Measurements from ENCODE around the gene ZBTB7A.
A peak's percentile ranks its signal among the peaks of the same experiment; 100 is the strongest.

The ZBTB7A gene

GRCh38 chr19:4087787-4088679 is 21.3 kb upstream of the ZBTB7A start:
- H3K36me3 ChIP-seq (ENCODE audit: control insufficient read depth in 1 of 2, insufficient read depth in 2 of 2, low read depth in 1 of 2, low read length in 2 of 2), result peaks cover 35% of the 10 kb centered on the region in 2 experiments
- H2AK5ac ChIP-seq (ENCODE audit: low read length, severe bottlenecking), result no peak overlapping the region
- H4K8ac ChIP-seq (ENCODE audit: low read length), result no peak overlapping the region
- no peak overlapping the region for H2BK15ac ChIP-seq (ENCODE audit: low read depth, poor library complexity, severe bottlenecking)
- no peaks in the 10 kb centered on the region for H3K9me3 ChIP-seq (ENCODE audit: control insufficient read depth, low read length)
- H3K27me3 ChIP-seq (ENCODE audit: control insufficient read depth in 1 of 2, insufficient read depth in 1 of 2, low read length in 2 of 2), result no peaks in the 10 kb centered on the region
- WGBS, result 93% methylated on average over 30 of the region's 31 CpGs
- H3K23ac ChIP-seq (ENCODE audit: low read length in 2 of 2), result no peak overlapping the region
- H3K27ac ChIP-seq (ENCODE audit: low read length, poor library complexity, severe bottlenecking), result no peak overlapping the region
- no peaks in the 10 kb centered on the region for H3K79me1 ChIP-seq (replicated peaks; ENCODE audit: low read length, poor library complexity, severe bottlenecking)
- H2AFZ ChIP-seq (ENCODE audit: low read depth, low read length), result no peak overlapping the region
- no peak overlapping the region for H3K9ac ChIP-seq (ENCODE audit: low read length)
- peak overlapping the region in 1 of 2 experiments; percentile 73 for H2BK12ac ChIP-seq (ENCODE audit: low read length in 2 of 2)
- no peak overlapping the region for H3K4ac ChIP-seq (ENCODE audit: low read depth in 1 of 2, low read length in 2 of 2)
- H4K91ac ChIP-seq (ENCODE audit: low read length), result no peak overlapping the region
- no peak for DNase-seq
- no peak overlapping the region for H3K4me3 ChIP-seq (ENCODE audit: insufficient read depth in 1 of 2, low read depth in 1 of 2, low read length in 2 of 2)
- no peak overlapping the region for H2BK120ac ChIP-seq (ENCODE audit: low read depth, low read length)
- H3K14ac ChIP-seq (ENCODE audit: low read length in 2 of 2), result no peak overlapping the region
- no peak overlapping the region for H3K18ac ChIP-seq (ENCODE audit: low read depth in 1 of 2, low read length in 2 of 2)
- H2BK5ac ChIP-seq (ENCODE audit: low read depth, low read length, poor library complexity, severe bottlenecking), result no peak overlapping the region
- no peak overlapping the region for H3K4me2 ChIP-seq (ENCODE audit: low read length, poor library complexity, severe bottlenecking)
- H3K4me1 ChIP-seq (ENCODE audit: control insufficient read depth, insufficient read depth, low read depth, low read length), result peaks cover 8% of the 10 kb centered on the region

DNA sequence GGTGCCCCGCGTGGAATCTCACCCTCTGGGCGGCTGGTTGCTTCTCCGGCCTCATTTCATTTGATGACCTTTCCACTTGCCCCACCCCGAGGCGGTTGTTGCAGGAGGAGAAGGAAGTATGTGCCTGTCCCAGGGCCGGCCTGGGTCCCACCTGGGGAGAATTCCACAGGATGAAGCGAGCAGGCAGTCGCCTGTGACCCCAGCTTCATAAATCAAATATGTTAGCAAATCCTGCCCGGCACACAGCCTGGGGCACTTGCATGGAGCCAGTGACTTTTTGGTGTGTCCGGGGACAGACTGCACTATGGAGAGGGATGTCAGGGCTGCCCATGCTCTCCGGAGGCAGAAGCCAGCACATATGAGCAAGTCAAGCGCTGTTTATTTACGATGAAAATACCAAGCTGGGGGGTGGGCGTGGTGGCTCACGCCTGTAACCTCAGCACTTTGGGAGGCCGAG is 19.7 kb upstream of the ZBTB7A start:
- Histone ChIP-seq H3K79me1 (replicated peaks; ENCODE audit: low read length, poor library complexity, severe bottlenecking) (no peaks in the 10 kb centered on the region), H3K9ac (ENCODE audit: low read length) (no peak overlapping the region), H3K4me3 (ENCODE audit: insufficient read depth in 1 of 2, low read depth in 1 of 2, low read length in 2 of 2) (no peak overlapping the region), H2BK5ac (ENCODE audit: low read depth, low read length, poor library complexity, severe bottlenecking) (no peak overlapping the region), H2AFZ (ENCODE audit: low read depth, low read length) (no peak overlapping the region), H2BK12ac (ENCODE audit: low read length in 2 of 2) (no peak overlapping the region), H2AK5ac (ENCODE audit: low read length, severe bottlenecking) (no peak overlapping the region), H3K4me2 (ENCODE audit: low read length, poor library complexity, severe bottlenecking) (no peak overlapping the region), H3K27ac (ENCODE audit: low read length, poor library complexity, severe bottlenecking) (no peak overlapping the region), H3K18ac (ENCODE audit: low read depth in 1 of 2, low read length in 2 of 2) (no peak overlapping the region), H3K23ac (ENCODE audit: low read length in 2 of 2) (no peak overlapping the region), H2BK15ac (ENCODE audit: low read depth, poor library complexity, severe bottlenecking) (no peak overlapping the region), H2BK120ac (ENCODE audit: low read depth, low read length) (no peak overlapping the region), H4K91ac (ENCODE audit: low read length) (no peak overlapping the region), H3K9me3 (ENCODE audit: control insufficient read depth, low read length) (no peaks in the 10 kb centered on the region), H3K14ac (ENCODE audit: low read length in 2 of 2) (no peak overlapping the region), H3K4me1 (ENCODE audit: control insufficient read depth, insufficient read depth, low read depth, low read length) (peaks cover 8% of the 10 kb centered on the region), H4K8ac (ENCODE audit: low read length) (no peak overlapping the region), H3K4ac (ENCODE audit: low read depth in 1 of 2, low read length in 2 of 2) (no peak overlapping the region), H3K27me3 (ENCODE audit: control insufficient read depth in 1 of 2, insufficient read depth in 1 of 2, low read length in 2 of 2) (no peaks in the 10 kb centered on the region), H3K36me3 (ENCODE audit: control insufficient read depth in 1 of 2, insufficient read depth in 2 of 2, low read depth in 1 of 2, low read length in 2 of 2) (peaks cover 21 to 29% of the 10 kb centered on the region in 2 experiments)
- DNase-seq, result no peak
- 80% methylated on average over 17 of the region's 17 CpGs for WGBS

DNA sequence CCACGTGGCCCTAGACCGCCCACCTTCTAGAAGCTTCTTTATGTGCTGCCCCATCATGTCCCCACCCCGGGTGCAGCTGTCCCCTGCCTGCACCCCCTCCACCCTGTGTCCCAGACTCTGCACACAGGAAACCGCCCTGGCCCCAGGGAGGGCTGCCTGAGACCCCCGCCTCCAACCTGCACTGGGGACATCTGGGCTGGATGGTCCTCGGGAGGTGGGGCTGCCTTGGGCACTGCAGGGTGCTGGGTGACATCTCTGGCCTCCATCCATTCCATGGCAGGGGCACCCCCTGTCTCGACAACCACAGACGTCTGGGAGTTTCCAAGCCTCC is 17.8 kb upstream of the ZBTB7A start:
- 85% methylated on average over 8 of the region's 8 CpGs for WGBS
- Histone ChIP-seq H3K18ac (ENCODE audit: low read depth in 1 of 2, low read length in 2 of 2) (no peak overlapping the region), H4K8ac (ENCODE audit: low read length) (no peak overlapping the region), H3K36me3 (ENCODE audit: control insufficient read depth in 1 of 2, insufficient read depth in 2 of 2, low read depth in 1 of 2, low read length in 2 of 2) (peaks cover 5 to 13% of the 10 kb centered on the region in 2 experiments), H4K91ac (ENCODE audit: low read length) (no peak overlapping the region), H2BK120ac (ENCODE audit: low read depth, low read length) (no peak overlapping the region), H3K4me2 (ENCODE audit: low read length, poor library complexity, severe bottlenecking) (no peak overlapping the region), H2AFZ (ENCODE audit: low read depth, low read length) (no peak overlapping the region), H3K4me1 (ENCODE audit: control insufficient read depth, insufficient read depth, low read depth, low read length) (peaks cover 8% of the 10 kb centered on the region), H3K9ac (ENCODE audit: low read length) (no peak overlapping the region), H3K27me3 (ENCODE audit: control insufficient read depth in 1 of 2, insufficient read depth in 1 of 2, low read length in 2 of 2) (no peaks in the 10 kb centered on the region), H3K27ac (ENCODE audit: low read length, poor library complexity, severe bottlenecking) (no peak overlapping the region), H3K79me1 (replicated peaks; ENCODE audit: low read length, poor library complexity, severe bottlenecking) (no peaks in the 10 kb centered on the region), H2BK5ac (ENCODE audit: low read depth, low read length, poor library complexity, severe bottlenecking) (no peak overlapping the region), H2BK15ac (ENCODE audit: low read depth, poor library complexity, severe bottlenecking) (no peak overlapping the region), H3K4ac (ENCODE audit: low read depth in 1 of 2, low read length in 2 of 2) (no peak overlapping the region), H3K14ac (ENCODE audit: low read length in 2 of 2) (no peak overlapping the region), H3K23ac (ENCODE audit: low read length in 2 of 2) (no peak overlapping the region), H3K4me3 (ENCODE audit: insufficient read depth in 1 of 2, low read depth in 1 of 2, low read length in 2 of 2) (no peak overlapping the region), H2BK12ac (ENCODE audit: low read length in 2 of 2) (no peak overlapping the region), H2AK5ac (ENCODE audit: low read length, severe bottlenecking) (no peak overlapping the region), H3K9me3 (ENCODE audit: control insufficient read depth, low read length) (no peaks in the 10 kb centered on the region)
- no peak for DNase-seq

DNA sequence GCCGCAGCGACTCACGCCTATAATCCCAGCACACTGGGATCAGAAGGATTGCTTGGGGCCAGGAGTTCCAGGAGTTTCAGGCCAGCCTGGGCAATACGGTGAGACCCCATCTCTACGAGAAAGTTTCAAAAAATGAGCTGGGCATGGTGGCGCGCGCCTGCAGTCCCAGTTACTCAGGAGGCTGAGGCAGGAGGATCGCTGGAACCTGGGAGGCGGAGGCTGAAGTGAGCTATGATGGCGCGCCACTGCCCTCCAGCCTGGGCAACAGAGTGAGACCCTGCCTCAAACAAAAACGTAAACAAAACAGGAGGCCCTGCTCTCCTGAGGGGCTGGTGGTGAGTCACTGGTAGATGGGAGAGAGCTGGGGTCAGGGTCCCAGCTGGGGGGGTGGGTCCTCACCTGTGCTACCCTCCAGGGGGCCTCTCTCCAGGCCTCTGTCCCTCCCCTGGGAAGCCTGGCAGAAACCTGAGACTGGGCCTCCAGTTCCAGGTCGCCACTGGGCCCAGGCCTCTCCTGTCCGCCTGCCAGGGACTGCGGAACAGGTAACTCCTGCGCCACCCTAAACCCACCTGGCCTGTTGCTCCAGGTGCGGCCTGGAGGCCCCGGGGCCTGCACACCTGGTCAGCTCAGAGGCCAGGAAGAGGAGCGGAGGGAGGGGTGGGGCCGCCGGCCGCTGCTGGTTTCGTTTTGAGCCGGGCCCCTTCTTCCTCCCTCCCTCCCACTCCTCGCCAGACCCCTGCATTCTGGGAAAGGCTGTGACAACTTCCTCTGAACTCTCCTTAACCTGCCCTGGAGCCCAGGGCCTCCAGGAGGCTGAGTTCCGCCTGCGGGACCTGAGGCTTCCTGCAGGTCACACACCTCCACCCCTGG is 17.2 kb upstream of the ZBTB7A start:
- no peak for DNase-seq
- H2BK15ac ChIP-seq (ENCODE audit: low read depth, poor library complexity, severe bottlenecking), result no peak overlapping the region
- no peak overlapping the region for H3K18ac ChIP-seq (ENCODE audit: low read depth in 1 of 2, low read length in 2 of 2)
- no peak overlapping the region for H3K27ac ChIP-seq (ENCODE audit: low read length, poor library complexity, severe bottlenecking)
- H2AFZ ChIP-seq (ENCODE audit: low read depth, low read length), result no peak overlapping the region
- H3K9me3 ChIP-seq (ENCODE audit: control insufficient read depth, low read length), result no peaks in the 10 kb centered on the region
- H2BK120ac ChIP-seq (ENCODE audit: low read depth, low read length), result no peak overlapping the region
- no peak overlapping the region for H3K4me2 ChIP-seq (ENCODE audit: low read length, poor library complexity, severe bottlenecking)
- H3K4me3 ChIP-seq (ENCODE audit: insufficient read depth in 1 of 2, low read depth in 1 of 2, low read length in 2 of 2), result no peak overlapping the region
- no peak overlapping the region for H4K8ac ChIP-seq (ENCODE audit: low read length)
- no peaks in the 10 kb centered on the region for H3K27me3 ChIP-seq (ENCODE audit: control insufficient read depth in 1 of 2, insufficient read depth in 1 of 2, low read length in 2 of 2)
- no peaks in the 10 kb centered on the region for H3K79me1 ChIP-seq (replicated peaks; ENCODE audit: low read length, poor library complexity, severe bottlenecking)
- no peak overlapping the region for H3K23ac ChIP-seq (ENCODE audit: low read length in 2 of 2)
- peaks cover 0 to 7% of the 10 kb centered on the region in 2 experiments for H3K36me3 ChIP-seq (ENCODE audit: control insufficient read depth in 1 of 2, insufficient read depth in 2 of 2, low read depth in 1 of 2, low read length in 2 of 2)
- no peak overlapping the region for H2BK5ac ChIP-seq (ENCODE audit: low read depth, low read length, poor library complexity, severe bottlenecking)
- no peak overlapping the region for H4K91ac ChIP-seq (ENCODE audit: low read length)
- H3K4ac ChIP-seq (ENCODE audit: low read depth in 1 of 2, low read length in 2 of 2), result no peak overlapping the region
- H3K14ac ChIP-seq (ENCODE audit: low read length in 2 of 2), result no peak overlapping the region
- 87% methylated on average over 22 of the region's 28 CpGs for WGBS
- peaks cover 8% of the 10 kb centered on the region for H3K4me1 ChIP-seq (ENCODE audit: control insufficient read depth, insufficient read depth, low read depth, low read length)
- H2AK5ac ChIP-seq (ENCODE audit: low read length, severe bottlenecking), result no peak overlapping the region
- H3K9ac ChIP-seq (ENCODE audit: low read length), result no peak overlapping the region
- H2BK12ac ChIP-seq (ENCODE audit: low read length in 2 of 2), result no peak overlapping the region

All from mesenchymal stem cell (in vitro differentiated cells and primary cell).